IMR-90 (cell line): ENCODE data around the gene PHOSPHO1.

Experiments
- CEBPB ChIP-seq: IDR thresholded peaks from 2 replicates; pipeline ENCODE4 v1.6.1; 2012; ENCODE audit warnings: low read depth, low read length, improper control_type of control experiment
- CTCF ChIP-seq: conservative IDR thresholded peaks from 2 replicates; pipeline ENCODE4 v1.5.1; 2012; ENCODE audit warnings: mild to moderate bottlenecking, low read depth, low read length, improper control_type of control experiment
- ELK1 ChIP-seq: fragments of 150-350 bp; IDR thresholded peaks from 2 replicates; pipeline ENCODE4 v1.6.1; 2016; ENCODE audit warnings: low read depth, mild to moderate bottlenecking, low read length, moderate library complexity, borderline replicate concordance
- MAZ ChIP-seq: IDR thresholded peaks from 2 replicates; pipeline ENCODE4 v1.6.1; 2012; ENCODE audit warnings: low read depth, mild to moderate bottlenecking, low read length, improper control_type of control experiment, moderate library complexity, borderline replicate concordance
- POLR2A ChIP-seq: IDR thresholded peaks from 2 replicates; pipeline ENCODE4 v1.6.1; 2012; ENCODE audit warnings: mild to moderate bottlenecking, low read depth, low read length
- RAD21 ChIP-seq: IDR thresholded peaks from 2 replicates; pipeline ENCODE4 v1.6.1; 2012; ENCODE audit warnings: low read length, improper control_type of control experiment
- RCOR1 ChIP-seq: IDR thresholded peaks from 2 replicates; pipeline ENCODE4 v1.6.1; 2012; ENCODE audit warnings: mild to moderate bottlenecking, low read length, improper control_type of control experiment; ENCODE audit not compliant: insufficient replicate concordance
- RFX5 ChIP-seq: IDR thresholded peaks from 2 replicates; pipeline ENCODE4 v1.8.0; 2012; ENCODE audit warnings: low read depth, mild to moderate bottlenecking, low read length, moderate library complexity
- SMC3 ChIP-seq: fragments of 150-350 bp; IDR thresholded peaks from 2 replicates; pipeline ENCODE4 v1.6.1; 2016; ENCODE audit warnings: low read depth, mild to moderate bottlenecking, antibody characterized with exemption, low read length, moderate library complexity
- USF2 ChIP-seq: fragments of 150-350 bp; IDR thresholded peaks from 2 replicates; pipeline ENCODE4 v1.6.1; 2017; ENCODE audit warnings: mild to moderate bottlenecking, antibody characterized with exemption, low read length, low read depth

- no peak for TF ChIP-seq POLR2A
- no peak for TF ChIP-seq CTCF
- TF ChIP-seq RFX5: no peak
- TF ChIP-seq MAZ: no peak
- TF ChIP-seq RAD21: no peak
- TF ChIP-seq SMC3: no peak
- TF ChIP-seq CEBPB: no peak
- TF ChIP-seq USF2: no peak
- no peak for TF ChIP-seq RCOR1
- no peak for TF ChIP-seq ELK1
Observed at GRCh38 chr17:49255125-49255524, 24.5 kb upstream of the PHOSPHO1 start.
